ENCODE results near the gene RNF135. TPM values are rescaled to one million over a fixed set of nuclear protein-coding genes. Genes with fewer than 3 reads are reported as not detected.

Gene RNF135
- total RNA-seq, 2 experiments from 2014 or later, result 5.0 to 5.4 TPM

DNA sequence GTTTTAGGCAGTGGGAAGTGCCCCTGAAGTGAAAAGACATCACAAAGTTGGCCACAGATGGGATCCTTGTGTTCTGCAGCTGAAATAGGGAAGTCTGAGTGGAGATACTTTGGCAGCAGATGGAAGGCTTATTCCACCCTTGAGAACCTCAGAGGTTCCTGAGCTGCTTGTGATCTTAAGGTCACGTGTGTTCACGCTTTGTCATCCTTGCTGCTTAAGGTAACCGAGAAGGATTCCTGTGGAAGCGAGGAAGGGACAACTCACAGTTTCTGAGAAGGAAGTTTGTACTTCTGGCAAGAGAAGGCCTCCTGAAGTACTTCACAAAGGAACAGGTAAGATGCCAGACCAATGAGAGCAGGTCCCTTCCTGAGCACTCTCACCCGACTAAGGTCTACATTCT is 36.9 kb upstream of the RNF135 start:
- no peak for DNase-seq
- Mint-ChIP-seq H3K36me3 (ENCODE audit: low read depth) (no peaks in the 10 kb centered on the region), H3K4me3 (no peak overlapping the region), H3K4me1 (ENCODE audit: low read depth) (peaks cover 1% of the 10 kb centered on the region), H3K9me3 (no peaks in the 10 kb centered on the region), H3K27me3 (ENCODE audit: low read depth) (no peaks in the 10 kb centered on the region), H3K27ac (no peak overlapping the region)
- CTCF ChIA-PET, result no interaction called here
- intact Hi-C loops (cut with micrococcal nuclease), result no loop called here

DNA sequence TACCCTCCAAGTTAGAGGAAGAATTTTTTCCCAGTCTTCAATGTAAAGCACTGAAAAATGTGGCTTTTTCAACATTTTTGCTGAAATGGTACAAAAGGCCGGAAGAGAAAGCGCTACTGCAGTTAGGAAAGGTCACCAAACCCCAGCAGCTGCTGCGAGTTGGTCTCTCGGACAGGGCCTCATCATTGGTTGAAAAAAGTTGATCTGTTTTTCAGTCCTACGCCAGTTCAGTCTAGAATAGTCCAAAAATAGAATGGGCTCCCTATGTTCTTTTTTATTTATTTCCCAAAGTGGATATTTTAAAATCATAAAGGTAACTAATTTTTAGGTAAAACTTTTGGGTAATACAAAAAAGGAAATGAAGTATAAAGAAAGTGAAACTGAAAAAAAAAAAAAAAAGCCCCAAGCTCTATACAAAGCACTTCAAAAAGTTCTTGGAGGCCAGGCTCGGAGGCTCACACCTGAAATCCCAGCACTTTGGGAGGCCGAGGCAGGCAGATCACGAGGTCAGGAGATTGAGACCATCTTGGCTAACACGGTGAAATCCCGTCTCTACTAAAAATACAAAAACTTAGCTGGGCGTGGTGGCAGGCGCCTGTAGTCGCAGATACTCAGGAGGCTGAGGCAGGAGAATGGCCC is 31.7 kb upstream of the RNF135 start:
- Mint-ChIP-seq H3K9me3 (no peaks in the 10 kb centered on the region), H3K27me3 (ENCODE audit: low read depth) (no peaks in the 10 kb centered on the region), H3K4me1 (ENCODE audit: low read depth) (peaks cover 6% of the 10 kb centered on the region), H3K36me3 (ENCODE audit: low read depth) (no peaks in the 10 kb centered on the region), H3K4me3 (no peak overlapping the region), H3K27ac (no peak overlapping the region)
- CTCF ChIA-PET, result interaction anchor here (0.7 kb wide), 2 partner anchors 48 to 1615 kb away, joined by 3 read pairs; no protein-coding TSS in a partner anchor
- intact Hi-C loops (cut with micrococcal nuclease), result no loop called here
- DNase-seq, result peak; percentile 19

DNA sequence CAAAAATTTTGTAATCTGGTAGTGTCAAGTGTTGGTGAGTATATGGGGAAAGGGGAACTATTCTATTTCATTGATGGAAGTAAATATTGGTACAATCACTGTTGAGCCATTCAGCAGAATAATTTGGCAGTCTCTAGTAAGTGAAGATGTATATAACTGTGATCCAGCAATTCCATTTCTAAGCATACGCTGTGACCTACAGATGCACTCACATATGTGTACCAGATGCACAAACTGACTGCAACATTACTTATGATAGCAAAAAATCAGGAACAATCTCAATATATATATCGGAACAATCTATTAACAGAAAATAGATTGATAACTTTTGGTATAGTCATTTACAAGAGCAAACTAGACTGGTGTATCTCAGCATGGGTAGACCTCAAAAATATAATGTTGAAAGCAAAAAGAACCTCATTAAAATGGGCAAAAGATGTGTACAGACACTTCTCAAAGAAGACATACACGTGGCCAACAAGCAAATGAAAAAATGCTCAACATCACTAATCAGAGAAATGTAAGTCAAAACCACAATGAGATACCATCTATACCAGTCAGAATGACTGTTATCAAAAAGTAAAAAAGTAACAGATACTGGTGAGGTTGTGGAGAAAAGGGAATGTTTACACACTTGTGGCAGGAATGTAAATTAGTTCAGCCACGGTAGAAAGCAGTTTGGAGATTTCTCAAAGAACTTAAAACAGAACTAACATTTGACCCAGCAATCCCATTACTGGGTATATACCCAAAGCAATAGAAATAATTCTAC is 28.3 kb upstream of the RNF135 start:
- no peak for DNase-seq
- intact Hi-C loops (cut with micrococcal nuclease), result no loop called here
- no peaks in the 10 kb centered on the region for H3K9me3 Mint-ChIP-seq
- peaks cover 6% of the 10 kb centered on the region for H3K4me1 Mint-ChIP-seq (ENCODE audit: low read depth)
- H3K36me3 Mint-ChIP-seq (ENCODE audit: low read depth), result no peaks in the 10 kb centered on the region
- no peak overlapping the region for H3K4me3 Mint-ChIP-seq
- no peak overlapping the region for H3K27ac Mint-ChIP-seq
- CTCF ChIA-PET, result no interaction called here
- no peaks in the 10 kb centered on the region for H3K27me3 Mint-ChIP-seq (ENCODE audit: low read depth)

DNA sequence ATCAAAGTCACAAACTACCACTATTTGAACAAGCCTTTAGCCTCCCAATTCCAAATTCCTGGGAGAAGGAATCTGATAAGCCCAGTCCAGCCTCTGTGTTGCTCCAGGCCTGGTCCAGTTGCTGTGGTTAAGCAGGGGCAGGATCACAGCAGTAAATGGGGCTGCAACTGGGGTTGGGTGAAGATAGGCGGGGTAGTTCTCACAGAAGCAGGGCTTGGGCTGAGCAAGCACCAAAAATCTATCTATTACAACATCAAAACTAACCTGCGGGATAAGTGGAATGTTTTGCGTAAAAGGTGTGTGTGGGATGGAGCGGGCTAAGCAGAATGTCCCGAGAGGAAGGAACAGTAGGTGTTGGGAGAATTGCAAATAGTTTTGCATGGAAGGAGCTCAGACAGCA is 23.0 kb upstream of the RNF135 start:
- H3K36me3 Mint-ChIP-seq (ENCODE audit: low read depth), result no peaks in the 10 kb centered on the region
- no peak overlapping the region for H3K4me3 Mint-ChIP-seq
- intact Hi-C loops (cut with micrococcal nuclease), result no loop called here
- no peaks in the 10 kb centered on the region for H3K4me1 Mint-ChIP-seq (ENCODE audit: low read depth)
- H3K9me3 Mint-ChIP-seq, result no peaks in the 10 kb centered on the region
- CTCF ChIA-PET, result interaction anchor here (0.8 kb wide), 1 partner anchor 38 kb away, joined by 4 read pairs; no protein-coding TSS in a partner anchor
- no peak for DNase-seq
- H3K27me3 Mint-ChIP-seq (ENCODE audit: low read depth), result no peaks in the 10 kb centered on the region
- H3K27ac Mint-ChIP-seq, result no peak overlapping the region

DNA sequence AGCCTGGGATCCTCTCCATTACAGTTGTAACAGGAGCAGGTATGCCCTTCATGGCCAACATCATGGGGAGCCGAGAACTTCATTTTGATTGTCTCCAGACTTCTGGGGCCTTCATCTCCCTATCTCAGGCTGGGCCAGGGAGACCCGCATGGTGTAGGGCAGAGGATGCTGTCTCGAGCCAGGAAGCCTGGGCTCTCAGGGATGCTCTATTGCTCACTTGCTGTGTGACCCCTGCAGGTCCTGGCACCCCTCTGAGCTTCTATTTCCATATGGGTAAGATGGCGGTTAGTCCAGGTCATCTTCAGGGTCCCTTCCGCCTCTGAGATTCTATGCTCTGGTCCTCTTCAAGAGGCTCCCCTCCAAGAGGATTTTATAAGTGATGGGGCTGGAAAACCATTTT is 20.6 kb upstream of the RNF135 start:
- no peak for DNase-seq
- Mint-ChIP-seq H3K36me3 (ENCODE audit: low read depth) (no peaks in the 10 kb centered on the region), H3K9me3 (no peaks in the 10 kb centered on the region), H3K4me3 (no peak overlapping the region), H3K27ac (no peak overlapping the region), H3K4me1 (ENCODE audit: low read depth) (no peaks in the 10 kb centered on the region), H3K27me3 (ENCODE audit: low read depth) (no peaks in the 10 kb centered on the region)
- CTCF ChIA-PET, result interaction anchor here (0.5 kb wide), 1 partner anchor 740 kb away, joined by 3 read pairs; no protein-coding TSS in a partner anchor
- intact Hi-C loops (cut with micrococcal nuclease), result no loop called here

DNA sequence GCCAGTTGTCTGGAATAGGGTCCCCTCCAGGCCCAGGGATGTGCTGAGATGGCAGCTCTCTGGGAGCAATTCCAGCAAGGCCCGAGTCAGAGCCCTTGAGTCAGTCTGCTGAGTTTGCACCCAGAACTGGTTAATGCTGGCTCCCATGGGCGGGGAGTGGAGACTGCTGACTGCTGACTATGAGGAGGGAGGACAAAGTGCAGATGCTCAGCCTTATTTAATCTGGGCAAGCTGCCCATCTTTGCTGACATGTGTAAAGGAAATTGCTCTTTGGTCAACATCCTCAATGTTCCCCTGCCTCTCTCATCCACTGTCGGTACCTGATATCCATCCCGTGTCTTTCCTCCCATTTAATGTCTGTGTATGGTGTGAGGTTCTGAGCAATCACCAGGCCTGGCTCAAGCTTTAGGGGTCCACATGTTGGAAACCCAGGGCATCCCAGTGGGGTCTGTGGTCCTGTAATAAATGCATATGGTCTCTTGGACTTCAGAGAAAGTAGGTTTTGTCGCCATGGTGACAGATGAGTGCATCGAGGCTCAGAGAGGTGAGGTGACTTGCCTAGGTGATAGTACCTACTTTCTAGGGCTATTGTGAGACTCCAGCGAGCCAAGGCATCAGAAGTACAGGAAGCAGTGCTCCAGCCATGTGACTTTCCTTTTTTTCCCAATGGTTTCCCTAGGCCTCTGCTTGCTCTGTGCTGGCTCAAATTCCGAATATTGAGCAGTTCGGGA is 20.0 kb upstream of the RNF135 start:
- H3K4me3 Mint-ChIP-seq, result no peak overlapping the region
- H3K27me3 Mint-ChIP-seq (ENCODE audit: low read depth), result no peaks in the 10 kb centered on the region
- H3K4me1 Mint-ChIP-seq (ENCODE audit: low read depth), result no peaks in the 10 kb centered on the region
- H3K9me3 Mint-ChIP-seq, result no peaks in the 10 kb centered on the region
- DNase-seq, result no peak
- CTCF ChIA-PET, result interaction anchor here (0.5 kb wide), 1 partner anchor 741 kb away, joined by 3 read pairs; no protein-coding TSS in a partner anchor
- intact Hi-C loops (cut with micrococcal nuclease), result no loop called here
- H3K27ac Mint-ChIP-seq, result no peak overlapping the region
- no peaks in the 10 kb centered on the region for H3K36me3 Mint-ChIP-seq (ENCODE audit: low read depth)

DNA sequence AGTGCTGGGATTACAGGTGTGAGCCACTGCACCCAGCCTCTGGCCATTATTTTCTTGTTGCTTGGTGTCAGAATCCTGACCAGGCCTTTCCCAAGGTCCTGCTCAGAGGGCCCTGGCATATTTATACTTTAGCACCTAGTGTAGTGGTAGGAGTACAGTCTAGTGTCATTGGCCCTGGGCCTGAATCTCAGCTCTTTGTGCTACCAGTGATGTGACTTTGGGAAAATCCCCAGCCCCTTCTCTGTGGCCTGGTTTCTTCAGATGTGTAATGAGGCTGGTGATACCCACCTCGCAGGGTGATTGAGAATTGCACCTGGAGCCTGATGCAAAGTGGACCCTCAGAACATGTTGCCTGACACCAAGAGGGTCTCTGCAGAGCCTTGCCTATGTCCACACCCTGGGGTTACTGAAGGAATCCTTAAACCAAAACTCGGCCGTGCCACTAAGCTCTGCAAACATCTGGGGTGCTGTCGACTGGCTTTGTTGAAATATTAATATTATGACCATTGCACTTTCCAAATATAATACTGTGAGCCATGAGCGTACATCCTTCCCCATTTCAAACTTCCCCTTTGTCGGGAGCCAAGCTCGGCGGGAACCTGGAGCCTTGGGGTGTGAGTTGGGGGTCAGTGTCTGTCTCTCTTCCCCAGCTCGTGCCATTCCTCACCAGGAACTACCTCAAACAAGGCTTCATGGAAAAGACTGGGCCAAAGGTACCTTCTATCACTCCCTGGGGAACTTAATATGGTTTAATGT is 18.0 kb upstream of the RNF135 start:
- no peak for DNase-seq
- H3K36me3 Mint-ChIP-seq (ENCODE audit: low read depth), result no peaks in the 10 kb centered on the region
- no peaks in the 10 kb centered on the region for H3K9me3 Mint-ChIP-seq
- H3K27ac Mint-ChIP-seq, result no peak overlapping the region
- H3K4me3 Mint-ChIP-seq, result no peak overlapping the region
- intact Hi-C loops (cut with micrococcal nuclease), result no loop called here
- H3K4me1 Mint-ChIP-seq (ENCODE audit: low read depth), result no peaks in the 10 kb centered on the region
- CTCF ChIA-PET, result no interaction called here
- no peaks in the 10 kb centered on the region for H3K27me3 Mint-ChIP-seq (ENCODE audit: low read depth)

DNA sequence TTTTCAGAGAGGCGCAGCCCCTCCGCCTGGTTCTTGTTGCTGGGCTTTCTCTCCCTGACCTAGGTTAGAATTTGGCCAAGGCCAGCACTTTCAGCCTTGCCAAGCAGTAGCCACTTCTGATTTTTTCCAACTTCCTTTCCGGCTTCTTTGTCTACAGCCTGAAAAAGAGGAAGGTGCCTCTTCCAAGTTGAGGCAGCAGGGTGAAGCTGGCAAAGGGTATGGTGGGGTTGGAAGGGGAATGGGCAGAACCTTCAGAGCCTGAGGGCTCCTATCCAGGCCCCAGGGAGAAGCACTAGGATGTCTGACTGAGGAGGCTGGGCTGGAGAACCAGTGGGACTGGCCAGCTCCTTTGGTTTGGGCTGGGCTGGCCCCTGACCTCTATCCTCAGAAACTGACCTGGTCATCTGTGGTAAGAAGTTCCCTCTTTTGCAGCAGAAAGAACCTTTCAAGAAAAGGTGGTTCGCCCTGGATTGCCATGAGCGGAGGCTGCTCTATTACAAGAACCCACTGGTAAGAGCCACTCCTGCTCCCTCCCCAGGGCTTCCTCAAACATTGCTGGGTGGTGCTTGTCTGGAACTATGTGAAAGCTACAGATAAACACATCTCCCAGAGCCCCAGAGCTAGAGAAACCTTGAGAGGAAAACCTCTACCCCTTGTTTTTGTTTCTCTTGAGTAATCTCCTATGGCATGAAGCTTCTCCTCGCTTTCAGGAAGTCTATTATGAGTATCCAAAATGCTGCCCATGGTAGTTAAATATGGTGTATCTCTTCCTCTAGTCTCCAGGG is 16.6 kb upstream of the RNF135 start:
- peaks cover 4% of the 10 kb centered on the region for H3K27me3 Mint-ChIP-seq (ENCODE audit: low read depth)
- no peaks in the 10 kb centered on the region for H3K4me1 Mint-ChIP-seq (ENCODE audit: low read depth)
- no peak overlapping the region for H3K27ac Mint-ChIP-seq
- no peaks in the 10 kb centered on the region for H3K9me3 Mint-ChIP-seq
- H3K36me3 Mint-ChIP-seq (ENCODE audit: low read depth), result no peaks in the 10 kb centered on the region
- intact Hi-C loops (cut with micrococcal nuclease), result no loop called here
- CTCF ChIA-PET, result no interaction called here
- no peak for DNase-seq
- H3K4me3 Mint-ChIP-seq, result no peak overlapping the region

DNA sequence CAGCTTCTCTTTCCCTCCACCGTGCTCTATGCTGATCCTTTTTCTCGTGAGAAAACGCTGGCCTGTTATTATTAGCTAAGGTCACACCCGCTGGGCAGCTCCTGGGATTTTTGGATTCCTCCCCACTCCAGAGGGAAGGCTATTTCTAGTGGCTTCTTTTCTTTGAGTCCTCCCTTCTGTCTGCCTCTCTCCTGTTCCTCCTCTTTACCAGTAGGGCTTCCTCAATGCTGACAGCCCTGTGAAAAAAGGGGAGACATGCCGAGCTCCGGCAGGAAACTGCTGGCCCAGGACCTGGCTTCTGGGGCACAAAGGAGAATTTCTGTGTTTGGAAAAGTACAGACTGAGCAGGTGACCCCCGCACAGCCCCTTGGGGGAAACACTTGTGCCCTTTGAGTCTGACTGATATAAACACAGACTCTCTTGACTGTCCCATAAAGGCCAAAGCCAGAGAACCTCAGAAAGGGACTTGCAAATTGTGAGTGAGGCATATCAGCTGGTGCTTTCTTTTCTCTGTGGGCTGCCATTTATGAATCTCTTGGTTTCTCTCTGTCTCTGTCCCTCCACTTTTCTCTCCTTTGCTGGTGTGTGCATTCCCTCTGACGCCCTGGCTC is 14.0 kb upstream of the RNF135 start:
- Mint-ChIP-seq H3K36me3 (ENCODE audit: low read depth) (no peaks in the 10 kb centered on the region), H3K4me1 (ENCODE audit: low read depth) (peaks cover 4% of the 10 kb centered on the region), H3K27me3 (ENCODE audit: low read depth) (peaks cover 4% of the 10 kb centered on the region), H3K27ac (no peak overlapping the region), H3K9me3 (no peaks in the 10 kb centered on the region), H3K4me3 (no peak overlapping the region)
- intact Hi-C loops (cut with micrococcal nuclease), result no loop called here
- CTCF ChIA-PET, result no interaction called here
- no peak for DNase-seq

DNA sequence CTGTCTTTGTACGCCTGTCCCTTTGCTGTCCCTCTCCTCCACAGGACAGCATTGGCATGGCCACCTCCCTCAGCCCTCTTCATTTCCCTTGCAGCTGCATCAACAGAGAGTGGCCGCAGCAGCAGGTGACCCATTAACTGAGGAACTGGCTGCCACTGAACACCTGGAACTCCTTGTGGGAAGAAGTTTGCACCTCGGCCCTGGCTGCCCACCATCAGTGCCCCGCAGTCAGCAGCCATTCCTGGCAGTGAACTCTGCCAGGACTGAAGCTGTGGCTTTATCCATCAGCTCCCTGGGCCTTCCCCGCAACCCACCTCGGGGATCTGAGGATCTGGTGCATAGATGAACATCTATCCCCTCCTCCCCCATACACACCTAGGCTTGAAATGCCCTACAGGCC is 13.1 kb upstream of the RNF135 start:
- no peak overlapping the region for H3K27ac Mint-ChIP-seq
- intact Hi-C loops (cut with micrococcal nuclease), result no loop called here
- H3K9me3 Mint-ChIP-seq, result no peaks in the 10 kb centered on the region
- peaks cover 4% of the 10 kb centered on the region for H3K4me1 Mint-ChIP-seq (ENCODE audit: low read depth)
- no peak for DNase-seq
- no peaks in the 10 kb centered on the region for H3K36me3 Mint-ChIP-seq (ENCODE audit: low read depth)
- CTCF ChIA-PET, result no interaction called here
- H3K27me3 Mint-ChIP-seq (ENCODE audit: low read depth), result peaks cover 4% of the 10 kb centered on the region
- H3K4me3 Mint-ChIP-seq, result no peak overlapping the region

DNA sequence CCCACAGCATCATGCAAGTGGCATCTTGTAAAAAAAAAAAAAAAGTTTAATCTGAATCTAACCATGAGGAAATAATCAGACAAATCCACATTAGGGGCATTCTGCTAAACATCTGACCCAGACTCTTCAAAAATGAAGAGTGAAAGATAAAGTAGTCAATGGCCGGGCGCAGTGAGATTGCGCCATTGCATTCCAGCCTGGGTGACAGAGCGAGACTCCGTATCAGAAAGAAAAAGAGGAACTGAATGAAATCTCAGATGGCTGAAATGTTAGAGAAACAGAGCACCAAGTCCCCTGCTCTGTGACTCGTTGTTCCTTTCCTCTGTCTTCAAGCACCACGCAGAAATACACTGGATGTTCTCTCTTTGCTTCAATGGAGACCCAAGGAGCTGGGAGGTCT is 12.7 kb upstream of the RNF135 start:
- Mint-ChIP-seq H3K4me3 (no peak overlapping the region), H3K27me3 (ENCODE audit: low read depth) (peaks cover 4% of the 10 kb centered on the region), H3K9me3 (no peaks in the 10 kb centered on the region), H3K27ac (no peak overlapping the region), H3K36me3 (ENCODE audit: low read depth) (no peaks in the 10 kb centered on the region), H3K4me1 (ENCODE audit: low read depth) (peaks cover 4% of the 10 kb centered on the region)
- intact Hi-C loops (cut with micrococcal nuclease), result no loop called here
- DNase-seq, result no peak
- CTCF ChIA-PET, result no interaction called here
